G401 (cell line): ENCODE measurements around the gene IER3. TPM values are rescaled to one million over a fixed set of nuclear protein-coding genes. Genes with fewer than 3 reads are reported as not detected.

Experiments
- DNase-seq: peaks from one replicate; pipeline ENCODE4 v3.0.0-alpha.2; 2015; ENCODE audit warnings: low spot score
- in situ Hi-C: cut with HindIII; loops from 2 replicates; pipeline ENCODE4 v1.10.0; 2016; ENCODE audit warnings: low sequenced_read_pairs, mixed read lengths
- total RNA-seq: library from RNA; depleted of rRNA; stranded (reverse); fragments of >200 nt; shearing (Covaris generic); gene quantifications from 2 replicates; pipeline ENCODE4 v1.2.3, GENCODE V29; 2014; rRNA removed

IER3 gene, protein sequence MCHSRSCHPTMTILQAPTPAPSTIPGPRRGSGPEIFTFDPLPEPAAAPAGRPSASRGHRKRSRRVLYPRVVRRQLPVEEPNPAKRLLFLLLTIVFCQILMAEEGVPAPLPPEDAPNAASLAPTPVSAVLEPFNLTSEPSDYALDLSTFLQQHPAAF
- total RNA-seq, result 257 and 297 TPM in 2 replicates

DNA sequence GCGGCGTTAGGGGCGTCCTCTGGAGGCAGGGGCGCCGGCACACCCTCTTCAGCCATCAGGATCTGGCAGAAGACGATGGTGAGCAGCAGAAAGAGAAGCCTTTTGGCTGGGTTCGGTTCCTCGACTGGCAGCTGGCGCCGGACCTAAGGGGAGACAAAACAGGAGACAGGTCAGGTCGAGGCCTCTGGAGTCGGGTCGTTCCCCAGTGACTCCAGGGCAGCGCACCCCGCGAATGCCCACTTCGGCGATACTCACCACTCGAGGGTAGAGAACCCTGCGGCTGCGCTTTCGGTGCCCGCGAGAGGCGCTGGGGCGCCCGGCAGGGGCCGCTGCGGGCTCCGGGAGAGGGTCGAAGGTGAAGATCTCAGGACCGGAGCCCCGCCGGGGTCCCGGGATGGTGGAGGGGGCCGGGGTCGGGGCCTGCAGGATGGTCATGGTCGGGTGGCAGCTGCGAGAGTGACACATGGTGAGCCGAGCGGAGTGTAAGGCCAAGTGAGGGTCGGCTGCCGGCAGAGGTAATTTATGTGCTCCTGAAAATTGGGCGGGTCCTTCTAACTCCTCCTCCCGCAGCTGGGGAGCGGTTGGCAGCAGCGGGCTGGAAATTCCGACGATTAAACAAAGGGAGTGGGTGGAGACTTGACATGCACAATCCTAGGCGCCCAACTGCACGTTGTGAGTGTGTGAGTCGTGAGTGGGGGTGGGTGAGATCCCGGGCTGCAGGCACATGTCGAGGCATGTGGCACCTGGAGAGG is at the start of gene IER3:
TSS of gene IER3 (minus strand) at position 494 of the 752 bp plus-strand sequence. CDS start at position 465, 29 bp downstream.
- in situ Hi-C loops, result no loop called here

DNA sequence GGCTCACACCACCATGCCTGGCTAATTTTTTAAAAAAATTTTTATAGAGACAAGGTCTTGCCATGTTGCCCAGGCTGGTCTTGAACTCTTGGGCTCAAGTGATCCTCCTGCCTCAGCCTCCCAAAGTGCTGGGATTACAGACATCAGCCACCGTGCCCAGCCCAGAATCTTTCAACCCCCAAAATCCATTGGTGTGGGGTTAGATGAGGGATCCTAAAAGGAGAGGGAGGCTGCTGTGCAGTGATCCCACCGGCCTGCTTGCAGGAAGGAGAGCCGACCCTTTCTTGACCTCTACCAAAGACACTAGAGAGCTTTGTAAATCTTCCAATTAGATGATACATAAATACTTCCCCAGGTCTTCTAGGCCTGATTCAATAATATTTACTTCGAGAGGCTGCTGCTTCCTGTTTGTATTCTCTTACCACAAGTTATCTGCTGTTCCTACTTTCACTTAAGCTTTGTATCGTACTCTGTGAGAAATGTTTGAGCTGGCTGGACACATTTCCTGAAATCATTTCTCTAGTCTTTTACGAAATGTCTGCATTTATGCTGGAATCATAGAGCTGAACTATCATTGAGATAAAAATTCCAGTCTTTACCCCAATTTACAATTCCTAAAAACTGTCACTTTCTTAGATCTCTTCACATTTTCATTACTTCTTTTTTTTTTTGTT is 49.3 kb upstream of the IER3 start:
- no peak for DNase-seq
- in situ Hi-C loops, result no loop called here

More for the DNA sequence above, at the start of gene IER3:
- peak; percentile 64 for DNase-seq

DNA sequence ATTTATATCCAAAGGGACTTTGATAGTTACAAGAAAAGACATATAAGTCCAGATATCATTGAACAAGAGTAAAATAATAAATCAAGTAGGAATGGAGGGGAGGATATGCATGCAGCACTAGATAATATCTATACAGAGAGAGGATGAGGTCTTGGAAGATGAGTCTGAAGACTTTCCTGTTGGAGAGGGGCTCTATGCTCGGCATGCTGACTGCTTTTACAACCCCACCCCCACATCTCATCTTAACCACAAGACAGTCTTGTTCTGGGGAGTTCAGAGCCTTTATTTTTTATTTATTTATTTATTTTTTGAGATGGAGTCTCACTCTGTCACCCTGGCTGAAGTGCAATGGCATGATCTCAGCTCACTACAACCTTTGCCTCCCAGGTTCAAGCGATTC is 48.4 kb upstream of the IER3 start:
- in situ Hi-C loops, result no loop called here
- DNase-seq, result no peak

DNA sequence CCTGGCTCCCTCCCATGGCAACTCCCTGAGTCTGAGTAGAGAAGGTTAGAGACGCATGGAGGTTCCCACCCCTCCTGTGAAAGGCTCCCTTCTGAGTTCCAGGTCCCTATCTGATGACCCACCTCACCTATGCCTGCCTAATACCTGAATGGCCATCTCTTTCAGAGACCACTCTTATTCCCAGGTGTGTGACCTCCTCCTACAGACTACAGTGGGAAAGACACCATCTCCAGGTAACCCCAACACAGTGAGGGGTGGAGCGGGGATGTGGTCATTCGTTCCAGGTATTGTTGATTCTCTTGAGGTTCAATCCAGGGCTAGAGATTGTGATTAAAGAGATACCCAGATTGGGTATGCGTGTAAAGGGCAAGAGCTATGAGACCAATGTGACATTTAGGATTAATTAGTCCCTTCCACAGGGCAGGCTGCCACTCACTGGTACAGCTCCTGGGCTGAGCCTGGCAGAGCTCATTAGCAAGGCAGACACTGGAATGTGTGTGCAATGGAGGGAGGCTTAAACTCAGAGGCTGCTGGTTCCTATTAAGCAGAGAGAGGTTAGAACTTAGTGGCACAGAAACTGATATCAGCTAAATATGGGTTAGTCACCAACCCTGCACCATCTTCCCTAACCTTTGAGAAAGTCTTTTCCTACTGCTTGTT is 46.5 kb upstream of the IER3 start:
- in situ Hi-C loops, result no loop called here
- DNase-seq, result no peak

DNA sequence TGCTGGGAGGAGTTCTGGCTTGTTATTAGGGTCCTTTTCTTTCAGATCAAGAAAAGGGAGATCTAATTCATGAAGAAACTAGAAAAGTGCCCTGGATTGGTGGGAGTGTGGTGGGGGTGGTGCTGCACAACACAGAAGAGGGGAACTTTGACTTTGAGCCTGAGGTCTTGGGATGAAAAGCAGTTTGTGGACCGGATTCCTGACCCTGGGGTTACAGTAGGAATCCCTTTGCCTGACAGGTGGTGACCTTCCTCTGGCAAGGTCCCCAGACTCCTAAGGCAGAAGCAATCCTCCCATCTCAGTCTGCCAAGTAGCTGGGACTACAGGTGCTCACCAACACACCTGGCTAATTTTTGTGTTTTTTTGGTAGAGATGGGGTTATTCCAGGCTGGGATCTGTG is 45.3 kb upstream of the IER3 start:
- DNase-seq, result no peak
- in situ Hi-C loops, result no loop called here

DNA sequence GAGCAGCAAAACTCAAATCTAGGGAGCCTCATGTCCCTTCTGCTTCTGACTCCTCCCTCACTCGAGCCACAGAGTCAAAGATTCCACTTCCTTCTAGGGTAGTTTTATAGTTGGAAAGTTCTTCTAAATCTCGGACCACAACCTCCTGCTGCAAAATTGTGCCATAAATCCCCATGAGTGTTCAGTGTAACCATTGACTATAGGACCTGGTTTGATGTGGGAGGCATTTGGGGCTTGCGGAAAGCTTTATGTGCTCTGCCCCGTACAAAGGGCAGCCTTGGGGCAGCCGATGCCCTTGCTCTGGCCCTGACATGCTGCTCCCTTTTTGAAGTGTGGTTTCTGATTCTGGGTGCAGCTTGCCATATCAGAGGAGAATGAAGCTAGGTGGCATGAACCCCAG is 43.6 kb upstream of the IER3 start:
- DNase-seq, result no peak

DNA sequence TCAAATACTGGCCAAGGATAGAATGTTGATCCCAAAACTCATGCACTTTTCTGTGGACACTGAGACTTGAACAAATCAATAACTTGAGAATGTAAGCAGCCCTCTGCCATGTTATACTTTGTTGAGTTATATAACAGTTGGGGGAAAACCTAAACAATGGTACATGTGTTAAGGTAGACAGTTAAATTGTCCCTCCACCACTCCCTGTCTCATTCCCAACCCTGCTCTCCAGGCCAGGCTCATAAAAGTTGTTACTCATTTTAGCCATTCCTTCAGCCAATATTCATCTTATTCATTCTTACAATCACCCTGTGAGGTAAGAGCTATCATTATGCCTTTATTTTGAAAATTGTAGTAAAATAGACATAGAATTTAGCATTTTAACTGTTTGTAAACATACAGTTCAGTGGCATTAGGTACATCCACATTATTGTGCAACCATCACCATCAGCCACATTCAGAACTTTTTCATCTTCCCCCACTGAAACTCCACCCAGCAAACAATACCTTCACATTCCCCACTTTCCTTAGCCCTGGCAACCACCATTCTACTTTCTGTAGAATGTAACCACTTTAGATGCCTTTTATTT is 38.2 kb upstream of the IER3 start:
- in situ Hi-C loops, result no loop called here
- DNase-seq, result no peak

More for the DNA sequence above, 43.6 kb upstream of the IER3 start:
- in situ Hi-C loops, result no loop called here

DNA sequence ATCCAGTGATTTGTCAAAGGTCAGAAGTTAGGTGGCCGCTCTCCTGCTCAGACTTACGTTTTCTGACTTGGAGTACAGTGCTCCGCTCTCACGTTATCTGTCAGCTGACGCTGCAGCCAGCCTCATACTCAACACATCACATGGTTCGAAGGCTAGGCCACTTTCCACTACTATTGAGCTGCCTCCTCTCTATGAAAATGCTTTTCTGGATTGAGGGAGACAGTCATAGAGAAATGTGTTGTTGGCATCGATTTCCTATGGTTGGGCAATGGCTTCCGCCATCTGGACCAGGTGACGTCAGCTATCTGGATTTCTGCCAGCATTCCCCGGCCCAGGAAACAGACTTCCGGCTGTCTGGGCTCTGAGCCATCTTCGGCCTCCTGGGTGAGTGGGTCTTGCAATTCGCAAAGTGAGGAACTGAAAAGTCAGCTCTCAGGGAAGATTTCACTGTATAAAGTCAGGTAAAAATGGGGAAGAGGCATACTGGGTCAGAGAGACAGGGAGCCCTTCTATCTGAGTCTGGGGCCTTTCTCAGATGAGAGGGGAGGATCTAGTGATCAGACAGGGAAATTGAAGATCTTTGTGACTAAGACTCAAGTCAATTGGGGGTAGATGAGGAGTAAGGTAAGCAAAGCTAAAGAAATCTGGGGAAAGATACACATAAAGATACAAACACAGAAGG is 37.5 kb upstream of the IER3 start:
- in situ Hi-C loops, result no loop called here
- peak; percentile 94 for DNase-seq

DNA sequence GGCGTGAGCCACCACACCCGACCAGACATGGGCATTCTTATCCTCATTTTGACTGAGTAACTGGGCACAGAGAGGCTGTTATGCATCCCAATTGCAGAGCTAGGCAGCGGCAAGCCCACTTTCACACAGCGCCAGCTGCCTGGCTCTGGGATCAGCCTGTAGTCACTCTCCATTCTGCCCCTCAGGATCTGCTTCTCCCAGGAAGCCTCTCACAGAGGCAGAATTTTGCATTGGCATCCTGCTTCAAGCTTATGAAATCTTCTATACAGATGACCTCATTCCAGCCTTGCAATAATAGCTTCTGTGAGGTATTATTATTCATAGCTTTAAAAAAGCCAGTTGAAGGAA is 37.0 kb upstream of the IER3 start:
- no peak for DNase-seq
- in situ Hi-C loops, result no loop called here

DNA sequence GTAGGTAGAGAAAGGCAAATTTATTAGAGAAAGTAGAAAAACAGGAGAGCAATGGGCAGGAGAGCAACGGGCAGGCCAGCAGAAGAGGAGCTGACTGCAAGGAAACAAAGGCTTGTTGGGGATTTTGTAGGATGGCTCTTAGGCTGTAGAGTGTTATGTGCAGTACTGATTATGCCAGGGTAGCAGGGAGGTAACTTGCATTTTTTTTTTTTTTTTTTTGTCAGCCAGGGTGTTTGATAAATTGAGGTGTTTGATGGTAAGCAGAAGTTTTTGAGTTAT is 36.2 kb upstream of the IER3 start:
- in situ Hi-C loops, result no loop called here
- DNase-seq, result no peak

DNA sequence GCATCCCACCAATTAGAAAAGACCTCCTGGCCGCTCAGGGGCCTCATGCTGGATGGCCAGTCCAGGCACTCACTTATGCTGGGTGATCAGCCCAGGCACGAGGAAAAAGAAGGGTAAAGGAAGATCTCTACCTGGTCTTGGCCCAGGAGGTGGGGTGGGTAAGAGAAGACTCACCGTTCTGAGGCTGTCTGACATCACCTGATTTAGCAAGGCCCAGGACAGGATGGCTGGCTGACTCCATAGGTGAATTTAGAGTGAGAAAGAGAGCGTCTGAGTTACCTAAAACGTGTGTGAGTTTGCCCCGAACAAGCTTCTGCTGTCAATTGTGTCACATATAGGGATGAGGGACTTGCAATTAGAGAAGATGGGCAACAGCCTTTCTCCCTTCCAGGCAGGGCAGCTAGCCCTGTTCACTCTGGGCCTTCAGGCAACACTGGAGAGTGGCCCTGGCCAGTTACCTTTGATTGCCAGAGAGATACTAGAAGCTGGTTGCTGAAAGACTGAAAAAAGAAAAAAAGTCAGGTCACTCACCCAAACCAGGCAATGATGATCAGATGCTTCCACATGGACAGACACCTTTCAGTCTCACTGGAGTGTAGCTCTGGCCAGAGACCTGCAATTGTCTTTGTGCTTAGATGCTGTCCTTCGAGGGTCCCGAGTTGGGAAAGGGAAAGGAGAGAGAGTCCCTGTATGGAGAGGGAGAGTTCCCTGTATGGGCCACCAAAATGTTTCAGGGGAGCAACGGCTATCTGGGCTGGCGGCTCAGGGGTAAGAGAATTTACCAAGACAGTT is 35.7 kb upstream of the IER3 start:
- no peak for DNase-seq
- in situ Hi-C loops, result no loop called here

DNA sequence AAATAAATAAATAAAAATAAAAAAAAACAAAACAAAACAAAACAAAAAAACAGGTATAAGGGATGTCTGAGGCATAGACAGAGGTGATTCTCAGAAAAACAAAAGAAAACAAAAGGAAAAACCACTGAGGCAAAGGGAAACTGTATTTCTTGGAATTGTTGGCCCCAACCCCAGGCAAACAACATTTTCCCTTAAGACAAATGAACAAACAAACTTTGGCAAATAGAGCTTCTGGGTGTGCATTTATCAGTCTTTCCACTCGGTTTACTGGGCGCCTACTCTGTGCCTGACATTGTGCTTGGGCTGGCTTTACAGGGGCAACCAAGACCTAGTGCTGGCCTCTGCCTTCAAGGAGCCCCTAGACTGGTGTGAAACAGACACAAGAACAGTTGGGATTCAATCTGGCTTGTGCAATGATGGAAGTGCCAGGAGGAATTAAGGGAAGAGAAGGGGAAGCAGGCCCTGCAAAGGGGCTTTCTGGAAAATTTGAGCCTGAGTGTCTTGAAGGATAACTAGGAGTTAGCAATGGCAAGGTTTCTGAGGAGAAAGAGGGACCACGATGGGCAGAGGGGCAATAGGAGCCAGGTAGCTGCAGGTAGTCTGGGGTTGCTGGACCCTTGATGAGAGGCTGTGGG is 33.8 kb upstream of the IER3 start:
- in situ Hi-C loops, result no loop called here
- no peak for DNase-seq

DNA sequence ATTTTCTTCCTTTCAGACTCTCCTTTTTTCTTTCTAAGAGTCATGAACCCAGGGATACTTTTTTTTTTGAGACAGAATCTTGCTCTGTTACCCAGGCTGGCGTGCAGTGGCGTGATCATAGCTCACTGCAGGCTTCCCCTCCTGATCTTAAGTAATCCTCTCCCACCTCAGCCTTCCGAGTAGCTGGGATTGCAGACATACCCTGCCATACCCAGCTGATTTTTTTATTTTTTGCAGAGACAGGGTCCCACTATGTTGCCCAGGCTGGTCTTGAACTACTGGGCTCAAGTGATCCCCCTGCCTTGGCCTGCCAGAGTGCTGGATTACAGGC is 32.8 kb upstream of the IER3 start:
- in situ Hi-C loops, result no loop called here
- DNase-seq, result no peak

DNA sequence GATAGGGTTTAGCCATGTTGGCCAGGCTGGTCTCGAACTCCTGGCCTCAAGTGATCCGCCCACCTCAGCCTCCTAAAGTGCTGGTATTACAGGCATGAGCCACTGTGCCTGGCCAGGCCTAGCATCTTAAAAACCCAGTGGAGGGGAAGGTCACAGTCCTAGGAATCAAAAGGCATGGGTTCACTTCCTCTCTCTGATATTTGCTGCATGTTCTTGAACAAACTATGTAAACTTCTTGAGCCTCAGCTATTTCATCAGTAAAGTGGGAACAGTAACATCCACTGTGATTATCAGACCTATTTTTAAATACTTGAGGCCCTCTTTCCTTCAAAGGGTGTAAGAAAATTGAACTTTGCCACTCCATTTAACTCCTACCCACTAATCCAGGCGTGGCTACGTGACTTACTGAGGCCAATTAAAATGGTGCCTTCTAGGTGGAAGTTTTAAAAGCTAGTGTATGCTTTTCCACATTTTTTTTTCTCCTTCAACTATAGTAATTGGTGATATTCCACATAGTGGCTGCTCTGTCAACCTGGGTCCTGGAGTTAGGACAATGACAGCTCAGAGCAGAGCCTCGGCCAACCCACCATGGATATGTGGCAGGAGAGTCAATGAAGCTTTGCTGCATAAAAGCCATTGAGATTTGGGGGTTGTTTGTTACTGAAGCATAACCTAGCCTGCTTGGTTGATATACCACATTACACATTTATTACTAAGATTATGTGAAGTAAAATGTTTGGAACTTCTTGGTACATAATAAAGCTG is 32.2 kb upstream of the IER3 start:
- DNase-seq, result no peak
- in situ Hi-C loops, result no loop called here

DNA sequence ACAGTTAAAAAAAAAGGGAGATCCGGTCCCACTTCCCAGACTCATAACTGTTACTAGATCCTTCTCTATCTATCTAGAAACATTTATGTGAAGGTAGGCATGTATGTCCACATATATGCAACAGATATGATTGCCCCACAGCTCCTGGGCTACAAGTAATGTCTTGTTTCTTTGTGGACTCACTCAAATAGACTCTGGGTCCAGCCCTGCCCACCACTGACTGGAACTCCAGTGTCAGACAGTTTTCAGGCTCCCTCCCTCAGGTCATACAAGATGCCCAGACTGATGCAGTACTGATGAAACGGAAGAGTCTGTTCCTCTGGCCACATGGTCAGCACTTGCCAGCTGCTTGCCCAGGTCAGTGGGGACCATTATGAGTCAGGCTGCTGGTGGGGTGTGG is 30.8 kb upstream of the IER3 start:
- in situ Hi-C loops, result no loop called here

DNA sequence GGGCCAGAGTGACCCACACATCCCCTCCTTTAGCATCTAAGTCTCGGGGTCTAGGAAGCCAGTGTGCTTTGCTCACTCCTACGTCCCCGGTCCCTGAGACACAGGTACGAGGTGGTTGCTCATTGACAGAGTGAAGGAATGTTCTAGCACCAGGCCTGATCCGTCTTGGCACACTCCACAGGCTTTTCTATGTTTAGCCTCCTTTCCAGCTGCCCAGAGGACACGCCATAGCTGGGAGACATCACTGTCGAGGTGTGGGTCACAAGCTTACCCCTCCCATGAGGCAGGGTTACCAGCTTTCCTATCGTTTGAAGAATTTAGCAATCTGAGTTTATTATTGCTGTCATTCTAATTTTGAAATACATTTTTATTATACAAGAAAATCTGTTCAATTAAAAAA is 30.4 kb upstream of the IER3 start:
- in situ Hi-C loops, result no loop called here

More for the DNA sequence above, 30.8 kb upstream of the IER3 start:
- DNase-seq, result no peak

DNA sequence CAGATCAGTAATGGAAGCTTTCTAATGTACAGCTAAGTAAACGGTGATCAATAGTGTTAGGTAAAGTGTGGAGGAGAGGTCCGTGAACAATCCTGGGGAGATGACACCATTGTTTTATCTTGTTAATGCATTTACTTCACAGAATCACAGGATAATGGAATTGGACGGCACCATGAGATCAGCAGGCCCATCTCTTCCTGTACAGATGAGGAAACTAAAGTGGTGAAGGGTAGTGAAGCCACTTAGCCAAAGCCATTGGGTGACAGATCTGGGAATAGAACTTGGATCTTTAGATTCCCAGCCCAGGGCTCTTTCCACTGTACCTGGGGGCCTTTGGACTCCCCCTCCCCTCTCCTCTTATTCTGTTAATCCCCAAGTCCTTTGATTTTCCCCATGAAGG is 26.2 kb upstream of the IER3 start:
- in situ Hi-C loops, result no loop called here

More for the DNA sequence above, 30.4 kb upstream of the IER3 start:
- no peak for DNase-seq

More for the DNA sequence above, 26.2 kb upstream of the IER3 start:
- DNase-seq, result no peak
